ENCODE results near the gene NR1H3.

The NR1H3 gene

DNA sequence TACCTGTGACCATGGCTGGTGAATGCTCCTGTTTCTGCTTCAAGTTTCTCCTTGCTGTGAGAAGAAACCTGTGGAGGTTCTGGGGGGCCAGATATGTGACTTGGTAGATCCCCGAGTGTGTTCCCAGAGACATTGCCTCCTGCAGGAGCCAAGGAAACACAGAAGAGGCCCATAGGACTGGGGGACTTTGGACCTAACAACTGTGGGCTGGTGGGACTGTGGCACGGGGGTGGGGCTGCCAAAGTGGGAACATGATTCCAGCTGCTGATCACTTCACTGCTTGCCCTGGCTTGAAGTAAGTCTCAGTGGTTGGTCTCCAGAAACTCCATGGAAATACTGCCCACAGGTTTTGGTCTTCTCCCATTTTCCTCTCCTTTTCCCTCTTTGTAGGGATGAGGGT is 4.1 kb upstream of the NR1H3 start:
- peaks cover 8% of the 10 kb centered on the region for H3K4me1 Mint-ChIP-seq (ENCODE audit: low read depth)
- no peaks in the 10 kb centered on the region for H3K27me3 Mint-ChIP-seq (ENCODE audit: low read depth)
- H3K9me3 Mint-ChIP-seq = no peaks in the 10 kb centered on the region
- H3K36me3 Mint-ChIP-seq (ENCODE audit: low read depth) = no peaks in the 10 kb centered on the region
- no peak overlapping the region for H3K27ac Mint-ChIP-seq
- no peak overlapping the region for H3K4me3 Mint-ChIP-seq

DNA sequence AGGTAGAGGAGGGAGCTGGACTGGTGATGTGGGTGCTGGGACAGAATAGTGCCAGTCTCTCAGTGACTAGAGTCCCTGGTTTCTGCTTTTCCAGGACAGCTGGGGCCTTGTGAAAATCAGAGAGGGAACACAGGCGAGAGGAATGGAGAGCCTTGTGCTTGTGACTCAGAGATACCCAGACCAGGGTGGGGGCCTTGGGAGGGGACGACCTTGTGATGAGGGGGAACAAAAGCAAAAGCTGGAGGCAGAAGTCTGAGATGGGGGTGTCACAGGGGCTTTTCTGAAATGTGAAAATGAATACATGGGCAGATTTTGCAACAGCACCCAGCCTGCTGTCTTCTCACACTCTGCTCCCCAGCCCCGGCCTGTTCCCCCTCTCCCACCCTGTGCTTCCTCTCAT is 3.4 kb upstream of the NR1H3 start:
- H3K4me3 Mint-ChIP-seq = no peak overlapping the region
- no peaks in the 10 kb centered on the region for H3K9me3 Mint-ChIP-seq
- no peaks in the 10 kb centered on the region for H3K27me3 Mint-ChIP-seq (ENCODE audit: low read depth)
- H3K4me1 Mint-ChIP-seq (ENCODE audit: low read depth) = peaks cover 11% of the 10 kb centered on the region
- no peak overlapping the region for H3K27ac Mint-ChIP-seq
- no peaks in the 10 kb centered on the region for H3K36me3 Mint-ChIP-seq (ENCODE audit: low read depth)

DNA sequence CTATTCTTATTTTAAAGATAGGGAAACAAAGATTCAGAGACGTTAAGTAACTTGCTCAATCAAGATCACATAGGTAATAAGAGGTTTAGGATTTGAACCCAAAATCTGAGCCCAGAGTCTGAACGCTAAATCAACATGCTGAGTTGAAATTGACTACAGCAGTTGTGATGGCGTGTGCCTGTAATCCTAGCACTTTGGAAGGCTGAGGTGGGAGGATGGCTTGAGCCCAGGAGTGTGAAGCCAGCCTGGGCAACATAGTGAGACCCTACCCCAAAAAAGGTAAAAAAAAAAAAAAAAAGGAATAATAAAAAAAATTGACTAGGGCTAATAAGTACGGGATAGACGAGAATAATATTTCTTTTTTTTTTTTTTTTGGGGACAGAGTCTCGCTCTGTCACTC is 1.4 kb upstream of the NR1H3 start:
- no peaks in the 10 kb centered on the region for H3K36me3 Mint-ChIP-seq (ENCODE audit: low read depth)
- no peak overlapping the region for H3K4me3 Mint-ChIP-seq
- peaks cover 12% of the 10 kb centered on the region for H3K4me1 Mint-ChIP-seq (ENCODE audit: low read depth)
- no peaks in the 10 kb centered on the region for H3K9me3 Mint-ChIP-seq
- H3K27ac Mint-ChIP-seq = no peak overlapping the region
- H3K27me3 Mint-ChIP-seq (ENCODE audit: low read depth) = no peaks in the 10 kb centered on the region

DNA sequence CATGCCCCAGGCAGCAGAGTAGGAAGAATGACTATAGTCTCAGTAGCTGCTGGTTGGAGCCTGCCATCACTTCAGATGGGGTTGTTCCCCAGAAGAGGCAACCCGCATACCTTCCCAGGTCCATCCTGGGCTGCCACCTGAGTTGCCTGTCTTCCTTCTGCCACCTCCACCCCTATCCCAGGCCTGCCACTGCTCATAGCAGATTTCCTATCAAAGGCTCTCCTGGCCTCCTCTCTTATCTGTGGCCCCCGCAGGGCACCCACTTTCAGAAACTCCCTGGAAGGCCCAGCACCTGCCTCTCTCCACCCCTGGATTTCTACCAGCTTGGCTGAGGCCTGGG is 649 bp upstream of the NR1H3 start:
- H3K4me1 Mint-ChIP-seq (ENCODE audit: low read depth) = peaks cover 12% of the 10 kb centered on the region
- no peaks in the 10 kb centered on the region for H3K27me3 Mint-ChIP-seq (ENCODE audit: low read depth)
- no peaks in the 10 kb centered on the region for H3K9me3 Mint-ChIP-seq
- H3K36me3 Mint-ChIP-seq (ENCODE audit: low read depth) = no peaks in the 10 kb centered on the region
- no peak overlapping the region for H3K4me3 Mint-ChIP-seq
- no peak overlapping the region for H3K27ac Mint-ChIP-seq

DNA sequence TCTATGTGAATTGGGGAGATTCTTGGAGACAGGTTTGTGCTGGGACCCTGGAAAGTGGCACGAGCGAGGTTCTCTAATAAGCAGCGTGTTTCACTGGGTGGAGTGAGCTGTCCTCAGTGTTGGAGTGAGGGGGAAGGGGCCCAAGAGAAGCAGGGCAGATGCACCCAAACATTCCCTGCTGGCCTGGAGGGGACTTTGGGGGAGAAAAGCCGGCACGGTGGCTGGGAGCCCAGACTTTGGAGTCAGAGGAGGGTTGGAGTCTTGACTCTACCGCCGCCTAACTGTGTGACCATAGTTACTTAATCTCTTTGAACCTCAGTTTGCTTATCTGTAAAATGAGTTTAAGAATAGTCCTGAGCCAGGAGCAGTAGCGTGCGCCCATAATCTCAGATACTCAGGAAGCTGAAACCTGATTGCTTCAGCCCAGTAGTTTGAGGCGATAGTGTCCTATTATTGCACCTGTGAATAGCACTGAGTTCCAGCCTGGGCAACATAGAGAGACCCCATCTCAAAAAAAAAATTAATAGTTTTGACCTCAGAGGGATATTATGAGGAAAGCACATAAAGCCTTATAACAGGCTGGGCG is 614 bp downstream of the NR1H3 start:
- Mint-ChIP-seq H3K27me3 (ENCODE audit: low read depth) (no peaks in the 10 kb centered on the region), H3K27ac (no peak overlapping the region), H3K36me3 (ENCODE audit: low read depth) (no peaks in the 10 kb centered on the region), H3K9me3 (no peaks in the 10 kb centered on the region), H3K4me1 (ENCODE audit: low read depth) (peaks cover 12% of the 10 kb centered on the region), H3K4me3 (no peak overlapping the region)

DNA sequence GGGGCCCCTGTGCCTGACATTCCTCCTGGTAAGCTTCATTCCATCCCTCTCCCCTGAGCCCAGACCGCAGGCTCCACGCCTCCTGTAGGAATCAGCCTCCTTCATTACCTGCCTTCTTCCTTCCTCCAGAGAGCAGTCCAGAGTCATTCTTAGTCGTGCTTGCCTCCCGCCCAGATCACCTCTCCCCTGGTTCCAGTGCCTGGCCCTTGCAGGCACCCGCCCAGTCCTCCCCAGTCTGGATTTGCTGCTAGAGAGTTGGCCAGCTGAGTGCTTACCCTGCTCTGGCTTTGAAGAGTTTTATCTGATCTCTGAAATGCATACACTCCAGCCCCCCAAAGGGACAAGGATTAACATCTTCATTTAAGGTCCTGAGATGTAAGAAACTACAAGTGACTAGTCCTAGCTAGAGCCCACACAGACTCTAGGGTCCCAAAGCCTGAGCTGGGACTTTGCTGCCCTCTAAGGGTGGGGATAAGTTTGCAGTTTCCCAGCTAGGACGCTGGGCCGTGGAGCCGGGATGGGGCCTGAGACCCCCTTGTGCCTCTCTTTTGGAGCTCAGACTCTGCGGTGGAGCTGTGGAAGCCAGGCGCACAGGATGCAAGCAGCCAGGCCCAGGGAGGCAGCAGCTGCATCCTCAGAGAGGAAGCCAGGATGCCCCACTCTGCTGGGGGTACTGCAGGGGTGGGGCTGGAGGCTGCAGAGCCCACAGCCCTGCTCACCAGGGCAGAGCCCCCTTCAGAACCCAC is 1.6 kb downstream of the NR1H3 start:
- peaks cover under 1% of the 10 kb centered on the region for H3K36me3 Mint-ChIP-seq (ENCODE audit: low read depth)
- no peaks in the 10 kb centered on the region for H3K27me3 Mint-ChIP-seq (ENCODE audit: low read depth)
- H3K4me3 Mint-ChIP-seq = no peak overlapping the region
- peak overlapping the region; percentile 46 for H3K27ac Mint-ChIP-seq
- H3K4me1 Mint-ChIP-seq (ENCODE audit: low read depth) = peaks cover 12% of the 10 kb centered on the region
- no peaks in the 10 kb centered on the region for H3K9me3 Mint-ChIP-seq

DNA sequence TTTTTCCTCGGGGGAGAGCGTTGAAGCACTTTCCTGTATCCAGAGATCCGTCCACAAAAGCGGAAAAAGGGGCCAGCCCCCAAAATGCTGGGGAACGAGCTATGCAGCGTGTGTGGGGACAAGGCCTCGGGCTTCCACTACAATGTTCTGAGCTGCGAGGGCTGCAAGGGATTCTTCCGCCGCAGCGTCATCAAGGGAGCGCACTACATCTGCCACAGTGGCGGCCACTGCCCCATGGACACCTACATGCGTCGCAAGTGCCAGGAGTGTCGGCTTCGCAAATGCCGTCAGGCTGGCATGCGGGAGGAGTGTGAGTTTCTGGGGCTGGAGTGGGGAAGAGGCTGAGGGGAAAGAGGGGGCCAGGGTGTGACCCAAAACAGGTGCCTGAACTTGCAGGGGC is 2.6 kb downstream of the NR1H3 start:
- Mint-ChIP-seq H3K4me1 (ENCODE audit: low read depth) (peaks cover 11% of the 10 kb centered on the region), H3K27ac (no peak overlapping the region), H3K36me3 (ENCODE audit: low read depth) (peaks cover 2% of the 10 kb centered on the region), H3K9me3 (no peaks in the 10 kb centered on the region), H3K27me3 (ENCODE audit: low read depth) (no peaks in the 10 kb centered on the region), H3K4me3 (no peak overlapping the region)

DNA sequence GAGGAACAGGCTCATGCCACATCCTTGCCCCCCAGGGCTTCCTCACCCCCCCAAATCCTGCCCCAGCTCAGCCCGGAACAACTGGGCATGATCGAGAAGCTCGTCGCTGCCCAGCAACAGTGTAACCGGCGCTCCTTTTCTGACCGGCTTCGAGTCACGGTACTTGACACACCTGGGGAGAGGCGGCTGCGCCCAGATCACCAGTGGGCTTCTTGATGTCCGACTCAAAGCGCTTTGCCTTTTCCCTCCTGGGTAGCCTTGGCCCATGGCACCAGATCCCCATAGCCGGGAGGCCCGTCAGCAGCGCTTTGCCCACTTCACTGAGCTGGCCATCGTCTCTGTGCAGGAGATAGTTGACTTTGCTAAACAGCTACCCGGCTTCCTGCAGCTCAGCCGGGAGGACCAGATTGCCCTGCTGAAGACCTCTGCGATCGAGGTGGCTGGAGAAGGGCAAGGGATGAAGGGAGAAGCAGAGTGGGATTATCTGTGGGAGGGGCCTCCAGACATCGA is 3.5 kb downstream of the NR1H3 start:
- Mint-ChIP-seq H3K27ac (no peak overlapping the region), H3K4me1 (ENCODE audit: low read depth) (peaks cover 13% of the 10 kb centered on the region), H3K27me3 (ENCODE audit: low read depth) (no peaks in the 10 kb centered on the region), H3K9me3 (no peaks in the 10 kb centered on the region), H3K4me3 (no peak overlapping the region), H3K36me3 (ENCODE audit: low read depth) (peaks cover 2% of the 10 kb centered on the region)

DNA sequence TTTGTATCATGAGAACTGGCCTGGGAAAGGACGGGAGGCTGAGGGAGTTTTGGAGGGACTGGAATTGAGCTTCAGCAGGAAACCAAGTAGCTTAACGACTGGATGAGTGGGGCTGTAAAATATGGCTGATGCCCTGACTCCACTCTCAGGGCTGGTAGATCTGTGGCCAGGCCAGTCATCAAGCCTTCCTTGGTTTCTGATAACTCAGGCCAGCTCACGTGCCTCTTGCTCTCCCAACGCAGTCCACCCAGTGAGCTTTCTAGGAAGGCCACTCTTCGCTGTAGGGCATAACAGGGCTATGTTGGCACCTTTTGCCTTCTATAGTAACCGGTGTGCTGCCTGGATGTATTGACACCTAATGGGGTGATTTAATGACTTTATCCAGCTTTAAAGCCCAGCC is 6.3 kb downstream of the NR1H3 start:
- Mint-ChIP-seq H3K4me1 (ENCODE audit: low read depth) (peaks cover 24% of the 10 kb centered on the region), H3K27ac (no peak overlapping the region), H3K4me3 (no peak overlapping the region), H3K9me3 (no peaks in the 10 kb centered on the region), H3K27me3 (ENCODE audit: low read depth) (no peaks in the 10 kb centered on the region), H3K36me3 (ENCODE audit: low read depth) (peaks cover 4% of the 10 kb centered on the region)

DNA sequence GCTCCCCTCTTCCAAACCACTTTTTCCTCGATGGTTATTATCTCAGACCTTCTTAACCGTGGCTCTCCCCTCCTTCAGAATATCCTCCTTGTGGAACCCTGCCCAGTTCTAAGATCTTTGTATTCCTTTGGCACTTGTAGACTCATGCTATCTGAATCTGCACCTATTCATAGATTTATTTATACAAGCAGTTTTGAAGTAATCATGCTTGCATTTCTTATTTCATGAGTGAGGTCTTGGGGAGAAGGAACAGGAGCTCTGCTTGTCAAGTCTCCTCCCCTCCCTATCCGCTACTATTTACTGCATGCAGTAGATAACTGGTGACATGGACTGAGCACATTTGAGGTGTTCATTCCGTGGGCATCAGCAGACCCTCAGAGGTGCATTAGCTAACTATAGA is 6.7 kb downstream of the NR1H3 start:
- Mint-ChIP-seq H3K36me3 (ENCODE audit: low read depth) (peaks cover 4% of the 10 kb centered on the region), H3K4me3 (no peak overlapping the region), H3K27ac (no peak overlapping the region), H3K4me1 (ENCODE audit: low read depth) (peaks cover 22% of the 10 kb centered on the region), H3K27me3 (ENCODE audit: low read depth) (no peaks in the 10 kb centered on the region), H3K9me3 (no peaks in the 10 kb centered on the region)

DNA sequence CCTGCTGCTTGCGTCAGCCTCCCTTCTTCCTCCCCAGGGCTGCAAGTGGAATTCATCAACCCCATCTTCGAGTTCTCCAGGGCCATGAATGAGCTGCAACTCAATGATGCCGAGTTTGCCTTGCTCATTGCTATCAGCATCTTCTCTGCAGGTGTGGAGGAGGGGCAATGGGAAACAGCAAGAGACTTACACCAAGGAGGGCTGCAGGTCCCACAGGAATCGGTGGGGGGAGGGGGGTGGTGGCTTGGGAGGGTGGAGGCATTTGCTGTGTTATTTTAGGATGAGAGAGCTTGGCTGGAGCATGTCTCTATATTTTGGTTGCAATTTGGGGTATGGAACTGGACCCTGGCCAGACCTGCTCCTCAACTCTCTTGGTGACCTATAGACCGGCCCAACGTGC is 10.1 kb downstream of the NR1H3 start:
- H3K4me1 Mint-ChIP-seq (ENCODE audit: low read depth) = peaks cover 42% of the 10 kb centered on the region
- no peaks in the 10 kb centered on the region for H3K9me3 Mint-ChIP-seq
- no peak overlapping the region for H3K4me3 Mint-ChIP-seq
- peak overlapping the region; percentile 96 for H3K27ac Mint-ChIP-seq
- no peaks in the 10 kb centered on the region for H3K27me3 Mint-ChIP-seq (ENCODE audit: low read depth)
- H3K36me3 Mint-ChIP-seq (ENCODE audit: low read depth) = peaks cover 4% of the 10 kb centered on the region

DNA sequence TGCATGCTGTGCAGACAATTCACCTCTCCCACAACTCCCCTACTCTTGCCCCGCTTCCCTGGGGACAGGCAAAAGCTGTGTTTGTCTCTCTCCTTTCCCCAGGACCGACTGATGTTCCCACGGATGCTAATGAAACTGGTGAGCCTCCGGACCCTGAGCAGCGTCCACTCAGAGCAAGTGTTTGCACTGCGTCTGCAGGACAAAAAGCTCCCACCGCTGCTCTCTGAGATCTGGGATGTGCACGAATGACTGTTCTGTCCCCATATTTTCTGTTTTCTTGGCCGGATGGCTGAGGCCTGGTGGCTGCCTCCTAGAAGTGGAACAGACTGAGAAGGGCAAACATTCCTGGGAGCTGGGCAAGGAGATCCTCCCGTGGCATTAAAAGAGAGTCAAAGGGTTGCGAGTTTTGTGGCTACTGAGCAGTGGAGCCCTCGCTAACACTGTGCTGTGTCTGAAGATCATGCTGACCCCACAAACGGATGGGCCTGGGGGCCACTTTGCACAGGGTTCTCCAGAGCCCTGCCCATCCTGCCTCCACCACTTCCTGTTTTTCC is 10.7 kb downstream of the NR1H3 start:
- peak overlapping the region; percentile 87 for H3K4me3 Mint-ChIP-seq
- no peaks in the 10 kb centered on the region for H3K9me3 Mint-ChIP-seq
- H3K27me3 Mint-ChIP-seq (ENCODE audit: low read depth) = no peaks in the 10 kb centered on the region
- H3K4me1 Mint-ChIP-seq (ENCODE audit: low read depth) = peaks cover 44% of the 10 kb centered on the region
- peaks cover 4% of the 10 kb centered on the region for H3K36me3 Mint-ChIP-seq (ENCODE audit: low read depth)
- peak overlapping the region; percentile 96 for H3K27ac Mint-ChIP-seq

DNA sequence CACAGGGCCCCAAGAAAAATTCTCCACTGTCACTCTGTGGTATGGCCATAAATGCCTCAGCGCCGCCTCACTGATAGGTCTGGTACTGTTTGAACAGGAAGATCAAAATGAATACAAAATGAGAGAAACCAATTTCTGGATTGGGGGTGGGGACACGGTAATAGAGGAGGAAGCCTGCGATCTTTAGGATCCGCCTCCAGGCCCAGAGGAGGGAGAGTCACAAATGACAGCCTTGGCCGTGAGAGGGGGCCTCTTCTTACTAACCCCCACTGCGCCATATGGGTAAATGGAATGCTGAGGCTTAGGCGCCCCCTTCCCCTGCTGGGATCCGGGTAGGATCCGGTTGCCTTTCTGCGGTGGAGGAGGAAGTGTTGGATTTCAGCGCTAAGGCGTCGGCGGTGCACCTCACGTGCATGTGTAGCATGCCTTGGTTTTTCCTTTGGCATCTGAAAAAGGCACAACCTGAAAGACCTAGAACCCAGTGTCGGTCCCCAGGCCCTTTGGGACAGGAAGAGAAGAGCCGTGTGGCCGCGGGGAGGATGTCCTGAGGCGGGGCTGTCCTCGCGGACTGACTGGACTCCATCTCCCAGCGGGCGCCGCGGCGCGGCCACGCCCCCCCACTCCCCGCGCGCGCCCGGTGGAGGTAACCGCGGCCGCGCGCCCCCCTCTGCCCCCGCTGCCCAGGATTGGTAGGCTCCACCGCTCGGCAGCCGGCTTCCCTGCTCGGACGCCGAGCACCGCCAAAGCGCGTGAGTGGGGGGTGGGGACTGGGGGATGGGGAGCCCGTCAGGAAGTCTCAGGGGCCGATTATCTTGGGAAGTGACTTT is 11.4 kb downstream of the NR1H3 start:
- Mint-ChIP-seq H3K36me3 (ENCODE audit: low read depth) (peaks cover 4% of the 10 kb centered on the region), H3K27ac (peak overlapping the region; percentile 96), H3K27me3 (ENCODE audit: low read depth) (no peaks in the 10 kb centered on the region), H3K9me3 (no peaks in the 10 kb centered on the region), H3K4me3 (peak overlapping the region; percentile 87), H3K4me1 (ENCODE audit: low read depth) (peaks cover 44% of the 10 kb centered on the region)

DNA sequence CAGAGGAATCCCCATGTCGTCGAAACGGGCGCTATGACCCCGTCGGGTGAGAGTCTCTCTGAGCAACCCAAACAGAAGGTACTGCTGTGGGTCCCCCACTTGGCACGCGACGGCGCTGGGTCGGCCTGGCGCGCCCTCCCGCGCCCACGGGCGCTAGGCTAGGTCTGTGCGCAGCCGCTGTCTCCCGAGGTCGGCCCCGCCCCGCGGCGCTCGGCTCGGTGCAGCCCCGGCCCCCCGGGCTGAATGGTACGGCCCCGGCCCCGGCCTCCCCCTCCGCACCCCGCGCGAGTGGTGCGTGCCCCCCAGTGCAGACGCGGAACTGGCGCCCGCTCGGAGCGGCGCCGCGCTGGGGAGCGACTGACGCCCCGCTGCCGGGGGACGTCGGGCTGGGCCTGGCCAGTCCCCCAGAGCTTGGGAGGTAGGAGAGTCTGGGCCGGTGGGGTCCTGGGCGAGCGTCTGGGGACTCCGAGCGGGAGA is 12.1 kb downstream of the NR1H3 start, which contains the start of gene MADD:
Gene MADD, plus strand, starts transcription at position 305 of the 477 bp plus-strand sequence.
- peaks cover 9% of the 10 kb centered on the region for H3K36me3 Mint-ChIP-seq (ENCODE audit: low read depth)
- peaks cover 48% of the 10 kb centered on the region for H3K4me1 Mint-ChIP-seq (ENCODE audit: low read depth)
- H3K9me3 Mint-ChIP-seq = no peaks in the 10 kb centered on the region
- H3K4me3 Mint-ChIP-seq = peak within 1 kb of the TSS; percentile 87
- peak within 1 kb of the TSS; percentile 96 for H3K27ac Mint-ChIP-seq
- H3K27me3 Mint-ChIP-seq (ENCODE audit: low read depth) = no peaks in the 10 kb centered on the region
